Right kidney (tissue), 1 donor: ENCODE data around the gene TXNDC5.

Source experiments
- DNase-seq: peaks from one replicate; pipeline ENCODE4 v3.0.0-alpha.2; 2016

TXNDC5 gene

DNA sequence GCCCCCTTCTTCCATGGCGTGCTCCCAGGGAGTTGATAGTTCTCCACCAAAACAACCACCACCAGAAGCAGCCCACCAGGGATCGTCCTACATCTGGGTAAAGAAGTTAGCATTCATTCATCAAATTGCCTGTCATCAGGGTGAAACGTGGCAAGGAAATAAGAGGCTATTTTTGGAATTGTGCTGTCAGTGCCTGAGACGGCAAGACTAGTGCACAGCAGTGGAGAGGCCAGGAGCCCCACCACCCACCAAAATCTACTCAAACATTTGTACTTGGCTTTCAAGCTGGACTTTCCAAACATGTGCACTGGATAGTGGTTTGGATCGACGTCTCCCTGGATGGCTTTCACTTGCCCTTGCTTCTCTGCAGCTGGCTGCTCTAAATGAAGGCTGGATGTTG lies 44.8 kb downstream of the TXNDC5 start:
- DNase-seq = no peak

DNA sequence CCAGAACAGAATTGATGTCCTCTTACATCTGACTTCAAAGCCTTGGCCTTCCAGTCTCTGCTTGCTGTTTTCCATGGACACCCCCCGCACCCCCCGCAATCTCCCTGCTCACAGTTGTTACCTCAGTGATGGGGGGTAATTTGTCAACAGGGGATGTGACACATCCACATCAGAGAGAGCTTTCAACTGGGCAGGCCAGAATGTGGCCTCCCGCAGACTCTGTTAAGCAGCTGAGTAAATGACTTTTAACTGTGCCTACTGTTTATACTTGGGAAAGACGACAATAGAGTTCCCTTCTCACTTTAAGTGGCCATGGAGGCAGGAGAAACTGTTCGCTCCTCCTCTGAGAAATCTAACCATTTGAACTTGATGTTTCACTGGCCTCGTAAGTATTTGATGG lies 51.0 kb downstream of the TXNDC5 start:
- no peak for DNase-seq

DNA sequence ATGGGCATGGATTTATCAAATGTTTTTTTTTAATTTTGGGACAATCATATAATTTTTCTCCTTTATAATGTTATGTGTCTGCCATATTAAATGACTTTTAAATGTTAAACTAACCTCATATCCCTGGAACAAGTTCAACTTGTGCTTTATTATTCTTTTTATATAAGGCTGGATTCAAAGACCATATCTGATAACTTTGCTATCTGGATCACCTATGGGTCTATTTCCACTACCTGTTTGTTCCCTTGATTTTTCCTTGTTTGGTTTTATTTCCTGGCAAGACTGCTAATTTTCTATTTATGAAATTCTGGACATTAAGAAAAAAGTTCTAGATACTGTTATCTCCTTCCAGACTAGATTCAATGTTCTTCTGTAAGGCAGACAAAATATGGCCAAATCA lies 58.8 kb downstream of the TXNDC5 start:
- DNase-seq = no peak

DNA sequence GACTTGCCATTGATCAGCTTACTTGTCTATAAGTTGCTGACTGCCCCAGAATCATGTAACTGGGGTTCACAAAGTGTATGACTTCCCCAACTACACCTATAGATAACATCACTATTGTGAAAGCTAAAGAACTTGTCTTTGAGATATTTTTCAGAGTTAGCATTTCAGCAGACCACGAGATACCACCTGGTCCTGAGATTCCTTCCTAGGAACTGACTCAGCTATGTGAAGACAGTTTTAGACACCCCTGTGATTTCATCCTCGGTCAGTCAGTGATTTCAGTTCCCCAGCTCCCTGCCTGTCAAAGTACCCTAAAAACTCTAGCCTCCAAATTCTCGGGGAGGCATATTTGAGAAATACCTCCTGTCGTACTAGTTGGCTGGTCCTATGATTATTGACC lies 62.4 kb downstream of the TXNDC5 start:
- no peak for DNase-seq

DNA sequence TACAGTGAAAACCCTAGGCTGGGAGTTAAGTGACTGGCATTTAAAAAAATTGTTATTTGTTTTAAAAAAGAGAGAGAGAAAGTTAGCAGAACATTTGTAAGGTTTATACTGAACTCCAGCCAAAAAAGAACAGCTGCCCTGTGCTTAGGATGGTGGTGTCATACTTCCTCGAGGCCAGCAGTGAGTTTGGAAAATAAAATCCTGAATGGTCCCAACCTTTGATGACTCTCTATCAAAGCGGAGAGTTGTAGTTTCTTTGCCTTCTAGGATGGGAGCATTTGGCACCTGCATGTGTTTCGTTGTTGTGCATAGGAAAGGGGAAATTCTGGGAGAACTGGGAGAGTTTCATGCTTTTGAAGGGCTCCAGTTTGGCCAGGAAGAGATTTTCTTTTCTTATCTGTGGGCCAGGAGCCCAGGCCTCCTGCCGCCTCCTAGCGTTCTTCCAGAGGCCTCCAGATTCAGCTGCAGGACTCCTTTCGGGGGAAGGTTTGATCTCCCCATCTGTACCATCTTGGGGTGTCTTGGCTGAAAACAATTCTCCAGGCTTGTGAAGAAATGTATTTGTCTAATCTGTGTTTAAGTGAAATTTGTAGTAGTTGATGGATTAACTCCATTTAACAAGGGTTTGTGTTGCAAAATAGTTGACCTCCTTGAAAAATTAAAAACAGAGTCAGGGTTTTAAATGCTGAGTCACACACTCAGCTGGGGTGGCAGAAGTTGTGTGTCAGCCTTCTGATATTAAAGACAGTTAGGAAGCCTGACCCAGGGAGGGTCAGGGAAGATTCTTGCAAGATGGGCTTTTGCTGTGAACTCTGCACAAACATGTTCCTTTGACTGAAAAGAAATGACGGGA lies 63.4 kb downstream of the TXNDC5 start:
- DNase-seq = no peak

DNA sequence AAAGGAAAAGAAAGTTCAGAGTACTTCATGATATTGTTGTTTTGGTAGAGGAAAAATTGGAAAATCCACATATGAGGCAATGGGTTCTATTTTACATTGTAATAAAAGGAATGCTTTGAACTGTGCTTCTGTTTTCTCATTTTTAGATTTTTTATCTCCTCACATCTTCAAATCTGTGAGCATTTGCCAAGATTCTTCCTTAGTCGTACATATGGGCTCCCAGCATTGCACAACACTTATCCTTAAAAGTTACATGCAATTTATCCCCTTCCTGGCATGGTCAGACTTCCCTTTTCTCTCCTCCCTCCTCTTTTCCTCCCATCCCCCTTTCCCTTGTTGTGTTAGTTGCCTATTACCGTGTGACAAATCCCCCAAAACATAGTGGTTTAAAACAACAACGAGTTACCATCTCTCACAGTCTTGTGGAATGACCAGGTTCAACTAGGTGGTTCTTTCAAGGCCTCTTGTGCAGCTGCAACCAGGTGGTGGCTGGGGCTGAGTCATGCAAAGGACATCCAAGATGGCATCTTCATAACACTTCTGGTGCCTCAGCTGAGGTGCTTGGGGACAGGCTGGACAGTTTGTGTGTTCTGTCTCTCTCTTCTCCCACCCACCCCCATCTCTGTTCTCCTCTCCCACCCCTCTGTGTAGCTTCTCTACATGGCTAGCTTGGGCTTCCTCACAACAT lies 68.7 kb downstream of the TXNDC5 start:
- DNase-seq = no peak

DNA sequence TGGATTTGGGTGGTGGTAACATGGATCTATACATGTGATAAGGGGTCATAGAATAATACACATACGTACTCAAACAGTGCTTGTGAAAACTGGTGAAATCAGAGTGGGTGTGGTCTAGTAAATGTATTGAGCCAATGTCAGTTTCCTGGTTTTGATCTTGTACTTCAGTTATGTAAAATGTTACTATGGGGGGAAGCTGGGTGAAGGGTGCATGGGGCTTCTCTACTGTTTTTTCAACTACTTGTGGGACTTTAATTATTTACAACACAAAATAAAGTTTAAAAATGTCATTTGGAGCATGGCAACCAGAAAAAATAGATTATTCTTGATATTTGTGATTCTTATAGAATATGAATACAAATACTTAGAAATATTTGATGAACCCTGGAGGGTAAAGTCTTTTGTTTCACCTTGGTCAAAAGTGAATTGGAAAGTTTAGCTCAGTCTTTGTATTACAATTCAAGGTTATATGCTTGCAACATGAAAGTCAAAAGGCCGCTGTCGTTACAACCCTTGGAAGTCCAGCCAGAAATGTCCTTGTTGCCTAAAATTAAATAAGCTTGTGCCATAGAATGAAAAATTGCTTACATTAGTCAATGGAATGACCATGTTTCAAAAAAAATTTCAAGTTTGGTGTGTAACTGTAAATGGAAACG lies 74.1 kb downstream of the TXNDC5 start:
- DNase-seq = no peak

DNA sequence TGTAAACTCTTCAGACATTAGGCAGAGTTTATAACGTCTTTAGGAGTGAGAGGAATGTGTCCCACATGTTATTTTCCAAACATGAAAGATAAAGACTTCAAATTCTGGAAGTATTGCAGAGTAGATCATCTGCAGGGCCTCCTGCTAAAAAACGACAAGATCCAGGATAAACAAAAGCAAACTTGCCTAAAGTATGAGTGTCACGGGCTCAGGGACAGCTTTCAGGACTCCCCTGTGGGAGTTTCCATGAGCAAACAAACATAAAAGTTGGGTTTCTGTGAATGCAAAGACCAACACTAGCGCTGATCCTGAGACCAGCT lies 76.9 kb downstream of the TXNDC5 start:
- no peak for DNase-seq

DNA sequence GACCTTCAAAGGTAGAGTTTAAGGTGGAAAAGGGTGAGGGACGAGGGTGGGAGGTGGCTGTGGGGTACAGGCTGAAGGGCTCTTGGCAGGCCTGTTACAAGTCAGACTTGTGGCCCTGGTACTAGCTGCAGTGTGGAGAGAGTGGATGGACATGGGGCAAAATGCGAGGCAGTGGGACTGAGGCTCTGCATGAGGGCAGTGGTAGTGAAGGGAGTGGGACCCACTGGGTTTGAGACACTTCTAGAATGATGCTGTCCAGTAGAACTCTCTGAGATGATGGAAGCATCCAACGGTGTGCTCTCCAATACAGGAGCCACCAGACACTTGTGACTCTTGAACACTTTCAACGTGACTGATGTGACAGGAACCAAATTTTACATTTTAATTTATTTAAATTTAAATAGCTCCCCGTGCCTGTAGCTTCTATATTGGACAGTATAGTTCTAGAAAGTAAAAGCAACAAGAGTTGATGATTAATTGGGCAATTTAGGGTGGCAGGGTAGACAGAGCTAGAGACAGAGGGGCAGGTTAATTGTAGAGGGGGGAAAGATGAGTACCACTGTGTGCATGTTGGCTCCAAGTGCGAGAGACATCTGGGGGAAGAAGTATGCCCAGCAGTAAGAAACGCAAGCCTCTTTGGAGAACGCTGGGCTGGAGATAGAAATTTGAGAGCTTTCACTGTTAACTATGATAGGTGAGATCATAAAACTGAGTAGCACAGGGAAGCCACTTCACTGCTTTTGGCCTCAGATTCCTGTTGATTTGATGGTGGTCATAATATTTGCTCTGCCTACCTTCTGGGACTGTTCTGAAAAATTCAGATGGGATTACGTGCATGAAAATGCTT lies 77.5 kb downstream of the TXNDC5 start:
- DNase-seq = no peak
